K562 (cell line): ENCODE measurements around the gene TKT. TPM values are rescaled to one million over a fixed set of nuclear protein-coding genes. Genes with fewer than 3 reads are reported as not detected.

Experiments
- ARID3A ChIP-seq: IDR thresholded peaks from 2 replicates; pipeline ENCODE4 v1.6.1; 2012; ENCODE audit warnings: low read depth, low read length, improper control_type of control experiment, borderline replicate concordance
- CAMTA2 ChIP-seq: fragments of 250-450 bp; sonication (Bioruptor Pico); conservative IDR thresholded peaks from 2 replicates; pipeline ENCODE4 v1.5.1; 2022
- HDAC1 ChIP-seq, 2 experiments: fragments of 450-650 bp; IDR thresholded peaks; 2 replicates each; pipeline ENCODE4 v1.6.1; 2016 to 2017; ENCODE audit warnings: inconsistent platforms in 1 of 2, mild to moderate bottlenecking in 1 of 2, moderate library complexity in 1 of 2
- HNRNPLL ChIP-seq: fragments of 200-400 bp; formaldehyde crosslinking; IDR thresholded peaks from 2 replicates; pipeline ENCODE4 v1.6.1; 2017; ENCODE audit warnings: low read length, low read depth, mild to moderate bottlenecking; ENCODE audit not compliant: poor library complexity, severe bottlenecking
- NBN ChIP-seq: fragments of 450-650 bp; IDR thresholded peaks from 2 replicates; pipeline ENCODE4 v1.6.1; 2016; ENCODE audit warnings: low read depth, mild to moderate bottlenecking
- SMAD2 ChIP-seq: fragments of 150-350 bp; IDR thresholded peaks from 2 replicates; pipeline ENCODE4 v1.6.1; 2014; ENCODE audit warnings: low read depth, mild to moderate bottlenecking, low read length
- SMARCE1 ChIP-seq: fragments of 450-650 bp; IDR thresholded peaks from 2 replicates; pipeline ENCODE4 v1.7.1; 2016; ENCODE audit warnings: mild to moderate bottlenecking
- SRF ChIP-seq, 2 experiments: fragments of 250-450, 450-650 bp in 1 of 2; sonication (Bioruptor Pico) in 1 of 2; sonication (generic) in 1 of 2; formaldehyde crosslinking; IDR thresholded peaks; 2 replicates each; pipeline versions ENCODE4 v1.5.0 to v1.5.1; 2020 to 2022; ENCODE audit warnings: mild to moderate bottlenecking in 1 of 2, missing genetic modification reagents in 1 of 2
- ZBTB11 ChIP-seq, 3 experiments: fragments of 200-800 bp in 1 of 3; fragments of 250-450 bp in 1 of 3; fragments of 450-650 bp in 1 of 3; sonication (Bioruptor Pico) in 1 of 3; sonication (Bioruptor generic) in 1 of 3; formaldehyde crosslinking in 1 of 3; IDR thresholded peaks; 2 replicates each; pipeline versions ENCODE4 v1.6.1 to v1.8.0; 2016 to 2022; ENCODE audit warnings: mild to moderate bottlenecking in 2 of 3, missing genetic modification characterization in 2 of 3, missing compliant biosample characterization in 1 of 3, moderate library complexity in 1 of 3
- ZFPM2 ChIP-seq: fragments of 250-450 bp; sonication (Bioruptor Pico); IDR thresholded peaks from 2 replicates; pipeline ENCODE4 v1.5.1; 2022; ENCODE audit warnings: mild to moderate bottlenecking
- ZNF217 ChIP-seq: sonication (generic); formaldehyde crosslinking; IDR thresholded peaks from 2 replicates; pipeline ENCODE4 v1.8.0; 2022; ENCODE audit warnings: mild to moderate bottlenecking, missing genetic modification reagents
- ZNF224 ChIP-seq: sonication (generic); formaldehyde crosslinking; IDR thresholded peaks from 2 replicates; pipeline ENCODE4 v1.8.0; 2022; ENCODE audit warnings: mild to moderate bottlenecking, missing genetic modification reagents
- polyA plus RNA-seq, 8 experiments: library from polyadenylated mRNA; depleted of rRNA in 4 of 8; stranded (reverse) in 5 of 8; unstranded in 3 of 8; fragments of >200 nt; fragmentation: Nextera tagmentation in 2 of 8; fragmentation: Illumina TruSeq in 1 of 8; extraction: Ambion mirVana in 2 of 8; extraction: Trizol in 1 of 8; gene quantifications; 2 replicates each; pipeline versions ENCODE4 v1.2.1 to v1.2.3, GENCODE V29; 2011 to 2014; ENCODE audit warnings: inconsistent platforms in 1 of 8, missing spikeins in 1 of 8
- total RNA-seq, 7 experiments: library from RNA; depleted of rRNA in 6 of 7; stranded (reverse); fragments of >200 nt in 6 of 7; fragmentation: Illumina TruSeq in 2 of 7; extraction: Trizol in 2 of 7; gene quantifications; 2 replicates each; pipeline versions ENCODE4 v1.2.1 to v1.2.3, GENCODE V29; 2011 to 2021; ENCODE audit warnings: low replicate concordance in 1 of 7

Gene TKT
- total and polyA plus RNA-seq, 9 of the 15 experiments (the other 6 are each of a cell fraction or from before 2014, with no cell fraction given): 58.1 to 401 (median 187) TPM

GRCh38 chr3:53236112-53236841 lies 19.5 kb downstream of the TKT start (continued):
- no peak for TF ChIP-seq ZFPM2 (CRISPR knock-in tag)
- TF ChIP-seq ZNF224 (CRISPR knock-in tag): no peak
- TF ChIP-seq SMARCE1: no peak
- no peak for TF ChIP-seq NBN
- TF ChIP-seq HDAC1 (IDR thresholded peaks at IDR 0.05): 0 out of 4 replicates have a peak, but pooled peaks of 1 of the 2 experiments have one; percentile 18
- TF ChIP-seq HNRNPLL: no peak
- TF ChIP-seq ZNF217: no peak
- TF ChIP-seq CAMTA2 (CRISPR knock-in tag): no peak
- no peak for TF ChIP-seq SMAD2
- no peak for TF ChIP-seq SRF (CRISPR knock-in tag; IDR thresholded peaks at IDR 0.05)
- 0 out of 6 replicates have a peak, but pooled peaks of 1 of the 3 experiments have one; percentile 36 for TF ChIP-seq ZBTB11 (CRISPR knock-in tag; IDR thresholded peaks at IDR 0.05)
- no peak for TF ChIP-seq ARID3A
